Daoy (cell line): ENCODE results near the gene NAA40. TPM values are rescaled to one million over a fixed set of nuclear protein-coding genes. Genes with fewer than 3 reads are reported as not detected.

ENCODE experiments used
- total RNA-seq: library from RNA; depleted of rRNA; stranded (reverse); fragments of >200 nt; shearing (Covaris generic); gene quantifications from 2 replicates; pipeline ENCODE4 v1.2.3, GENCODE V29; 2014; rRNA removed

Gene NAA40
- total RNA-seq, 1 experiment from 2014 or later: 12.6 TPM

Other genes starting within 250 kb of the NAA40 start
- 9.4 and 14.0 TPM in 2 replicates for gene ZFTA, start 170.2 kb upstream of the NAA40 start, total RNA-seq
- gene SPINDOC, start 125.5 kb upstream of the NAA40 start, total RNA-seq: 34.6 and 41.0 TPM in 2 replicates
- gene MARK2, start 99.9 kb upstream of the NAA40 start, total RNA-seq: 11.4 and 12.5 TPM in 2 replicates
- gene RCOR2, start 21.8 kb upstream of the NAA40 start, total RNA-seq: 0.36 and 0.80 TPM in 2 replicates
- gene COX8A, start 35.6 kb downstream of the NAA40 start, total RNA-seq: 361 and 414 TPM in 2 replicates
- gene OTUB1, start 47.4 kb downstream of the NAA40 start, total RNA-seq: 30.7 and 36.9 TPM in 2 replicates
- gene FLRT1, start 96.9 kb downstream of the NAA40 start, total RNA-seq: not detected in 2 replicates
- 19.4 and 47.1 TPM in 2 replicates for gene MACROD1, start 227.1 kb downstream of the NAA40 start, total RNA-seq
- gene STIP1, start 247.2 kb downstream of the NAA40 start, total RNA-seq: 283 and 358 TPM in 2 replicates